IgD-negative memory B cell (primary cell): ENCODE results near the gene ACTL10. TPM values are rescaled to one million over a fixed set of nuclear protein-coding genes. Genes with fewer than 3 reads are reported as not detected.
"Not testable (repeated sequence)": the region's sequence is repeated elsewhere in the genome, so short reads cannot be mapped to it uniquely, and the experiment has no call there.

Experiments
- H3K27ac Mint-ChIP-seq, 3 donors: one replicate each; pipeline ENCODE4 v1.8.0; 2020 to 2022; ENCODE audit warnings: mild to moderate bottlenecking in 3 of 3, mixed read lengths in 3 of 3, moderate library complexity in 1 of 3
- H3K27me3 Mint-ChIP-seq: one replicate; pipeline ENCODE4 v1.8.0; 2021; ENCODE audit warnings: mixed read lengths
- H3K36me3 Mint-ChIP-seq: one replicate; pipeline ENCODE4 v1.8.0; 2020; ENCODE audit warnings: mild to moderate bottlenecking, mixed read lengths
- H3K4me1 Mint-ChIP-seq, 3 donors: one replicate each; pipeline ENCODE4 v1.8.0; 2020 to 2022; ENCODE audit warnings: mixed read lengths in 3 of 3, mild to moderate bottlenecking in 1 of 3
- H3K4me3 Mint-ChIP-seq, 4 donors: one replicate each; pipeline ENCODE4 v1.8.0; 2020 to 2022; ENCODE audit warnings: mild to moderate bottlenecking in 4 of 4, mixed read lengths in 4 of 4, moderate library complexity in 3 of 4
- H3K9me3 Mint-ChIP-seq, 3 donors: one replicate each; pipeline ENCODE4 v1.8.0; 2020 to 2021; ENCODE audit warnings: mixed read lengths in 3 of 3, mild to moderate bottlenecking in 1 of 3
- polyA plus RNA-seq: library from polyadenylated mRNA; unstranded; fragments of 300-500 nt; fragmentation: Illumina TruSeq; gene quantifications from one replicate; pipeline ENCODE4 v1.2.3, GENCODE V29; 2021

ACTL10 gene
- polyA plus RNA-seq, 1 donor from 2014 or later: 12.0 TPM

DNA sequence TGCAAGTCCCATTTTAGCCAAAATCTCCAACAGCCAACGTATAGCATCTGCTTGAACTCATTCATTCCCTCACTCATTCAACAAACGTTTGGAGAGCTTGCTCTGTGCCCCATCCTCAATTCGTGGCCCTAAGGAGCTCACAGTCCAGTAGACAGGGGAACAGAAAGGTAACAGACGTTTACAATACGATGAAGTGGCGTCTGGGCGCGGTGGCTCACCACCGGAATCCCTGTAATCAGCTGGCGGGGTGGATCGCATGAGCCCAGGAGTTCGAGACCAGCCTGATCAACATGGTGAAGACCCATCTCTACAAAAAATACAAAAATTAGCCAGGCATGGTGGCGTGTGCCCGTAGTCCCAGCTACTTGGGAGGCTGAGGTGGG lies 20.2 kb downstream of the ACTL10 start:
- Mint-ChIP-seq H3K9me3 (no peaks in the 10 kb centered on the region), H3K27ac (peak overlapping the region; percentile 16 to 88 (median 76)), H3K4me1 (peaks cover 9 to 18% (median 13%) of the 10 kb centered on the region in 3 donors), H3K4me3 (peak overlapping the region; percentile 60 to 93 (median 80)), H3K27me3 (no peaks in the 10 kb centered on the region), H3K36me3 (peaks cover 2% of the 10 kb centered on the region)

DNA sequence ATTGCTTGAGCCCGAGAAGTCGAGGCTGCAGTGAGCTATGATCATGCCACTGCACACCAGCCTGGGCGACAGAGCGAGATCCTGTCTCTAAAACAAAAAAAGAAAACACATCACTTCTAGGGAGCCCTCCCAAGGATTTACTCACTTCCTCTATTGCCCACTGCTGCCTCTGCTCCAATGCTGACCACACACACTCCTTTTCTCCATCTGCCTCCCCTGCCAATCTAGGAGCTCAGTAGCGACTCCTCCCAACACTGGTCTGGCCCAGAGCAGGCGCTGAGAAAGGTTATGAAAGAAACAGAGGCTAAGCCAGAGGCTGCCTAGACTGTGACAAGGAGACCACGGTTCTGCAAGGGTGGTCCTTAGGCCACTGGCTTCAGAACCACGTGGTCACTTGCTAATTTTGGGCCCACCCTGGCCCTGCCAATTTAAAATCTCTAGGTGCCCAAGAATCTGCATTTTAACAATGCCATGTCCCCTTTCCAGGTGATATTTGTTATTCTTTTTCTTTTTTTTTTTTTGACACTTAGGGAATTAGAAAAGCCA lies 20.7 kb downstream of the ACTL10 start:
- peaks cover 2% of the 10 kb centered on the region for H3K36me3 Mint-ChIP-seq
- no peaks in the 10 kb centered on the region for H3K9me3 Mint-ChIP-seq
- peak overlapping the region in 2 of 3 donors; percentile 59 to 76 for H3K27ac Mint-ChIP-seq
- peak overlapping the region in 2 of 4 donors; percentile 37 to 60 for H3K4me3 Mint-ChIP-seq
- H3K4me1 Mint-ChIP-seq: peaks cover 9 to 18% (median 13%) of the 10 kb centered on the region in 3 donors
- H3K27me3 Mint-ChIP-seq: no peaks in the 10 kb centered on the region

DNA sequence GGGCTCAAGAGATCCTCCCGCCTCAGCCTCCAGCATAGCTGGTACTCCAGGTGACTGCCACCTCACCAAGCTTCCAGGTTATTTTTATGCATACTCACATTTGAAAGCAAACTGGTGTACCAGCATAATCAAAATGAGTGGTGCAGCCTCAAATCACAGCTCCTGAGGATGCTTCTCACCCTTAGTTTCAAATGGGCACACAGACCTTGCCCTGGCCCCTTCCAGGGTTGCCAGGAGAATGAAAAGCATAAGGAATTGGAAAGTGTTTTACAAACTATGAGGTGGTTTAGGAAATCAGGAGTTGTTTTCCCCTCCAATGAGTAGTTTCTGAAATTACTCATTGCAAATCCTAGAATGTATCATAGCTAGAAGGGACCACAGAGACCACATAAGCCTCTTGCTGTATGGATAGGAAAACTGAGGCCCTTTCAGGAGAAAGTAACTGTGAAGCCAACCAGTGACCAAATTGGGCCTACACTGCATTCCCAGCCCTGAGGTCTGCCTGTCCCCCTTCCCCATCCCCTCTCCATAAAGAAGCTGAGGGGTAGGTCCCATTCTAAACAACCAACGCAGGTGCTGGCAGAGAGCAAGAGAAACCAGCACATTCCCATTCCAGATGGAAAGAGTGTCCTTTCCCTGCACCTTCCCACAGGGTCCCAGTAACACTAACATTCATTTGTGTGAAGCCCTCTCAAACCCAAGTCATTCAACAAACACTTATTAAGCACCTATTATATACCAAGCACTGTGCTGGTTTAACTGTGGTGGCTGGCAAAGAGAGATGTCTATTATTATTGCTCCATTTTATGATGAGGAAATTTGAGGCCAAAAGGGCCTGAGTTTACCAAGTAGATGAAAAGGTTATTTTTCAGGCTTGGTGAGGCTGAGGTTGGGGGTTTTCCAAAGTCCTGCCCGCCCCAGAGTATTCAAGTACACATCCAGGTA lies 21.5 kb downstream of the ACTL10 start:
- peak overlapping the region in 2 of 4 donors; percentile 9 to 60 for H3K4me3 Mint-ChIP-seq
- H3K4me1 Mint-ChIP-seq: peaks cover 6 to 18% (median 13%) of the 10 kb centered on the region in 3 donors
- H3K27me3 Mint-ChIP-seq: no peaks in the 10 kb centered on the region
- peaks cover 2% of the 10 kb centered on the region for H3K36me3 Mint-ChIP-seq
- H3K9me3 Mint-ChIP-seq: no peaks in the 10 kb centered on the region
- H3K27ac Mint-ChIP-seq: peak overlapping the region in 1 of 3 donors; percentile 75

DNA sequence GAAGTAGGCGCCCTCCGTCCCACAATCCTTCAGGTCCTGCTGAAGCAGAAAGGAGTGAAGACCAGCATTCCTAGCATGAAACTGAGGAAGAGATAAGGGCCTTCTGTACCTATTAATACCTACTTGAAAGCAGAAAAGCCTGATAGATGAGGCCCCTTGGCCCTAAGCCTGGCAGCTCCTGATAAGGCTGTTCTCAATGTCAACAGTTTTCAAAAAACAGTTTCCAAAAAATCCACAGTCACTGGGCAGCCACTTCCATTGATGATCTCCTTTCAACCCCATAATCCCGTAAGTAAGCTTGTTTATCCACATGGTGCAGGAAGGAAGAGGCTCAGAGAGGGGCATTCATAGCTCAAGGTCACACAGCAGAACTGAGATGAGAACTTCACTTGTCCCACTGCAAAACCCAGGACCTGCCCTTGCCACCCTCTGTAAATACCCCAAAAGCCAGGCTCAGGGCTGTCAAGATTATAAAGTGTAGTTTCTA lies 22.2 kb downstream of the ACTL10 start:
- Mint-ChIP-seq H3K4me1 (peaks cover 6 to 18% (median 13%) of the 10 kb centered on the region in 3 donors), H3K27ac (peak overlapping the region in 1 of 3 donors; percentile 75), H3K4me3 (peak overlapping the region in 1 of 4 donors; percentile 9), H3K9me3 (no peaks in the 10 kb centered on the region), H3K36me3 (peaks cover 2% of the 10 kb centered on the region), H3K27me3 (no peaks in the 10 kb centered on the region)

DNA sequence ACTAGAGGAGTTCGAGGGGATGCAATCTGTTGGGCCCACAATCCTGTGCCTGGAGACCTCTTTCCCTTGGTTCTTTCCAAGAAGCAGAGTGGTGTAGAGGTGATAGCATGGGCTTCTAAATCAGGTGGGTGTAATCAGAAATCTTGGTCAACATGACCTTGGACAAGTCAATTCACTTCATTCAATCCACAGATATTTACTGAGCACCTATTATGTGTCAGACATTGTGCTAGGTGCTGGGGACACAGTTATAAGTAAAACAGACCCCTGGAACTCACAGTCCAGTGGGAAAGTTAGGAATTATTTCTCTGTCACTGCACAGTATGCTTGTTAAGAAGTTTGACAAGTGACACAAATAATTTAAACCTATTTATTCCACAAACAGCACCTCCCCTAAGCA lies 22.8 kb downstream of the ACTL10 start:
- Mint-ChIP-seq H3K27me3 (no peaks in the 10 kb centered on the region), H3K9me3 (no peaks in the 10 kb centered on the region), H3K27ac (peak overlapping the region in 1 of 3 donors; percentile 42), H3K36me3 (peaks cover 2% of the 10 kb centered on the region), H3K4me1 (peaks cover 6 to 16% (median 10%) of the 10 kb centered on the region in 3 donors), H3K4me3 (no peak overlapping the region)

DNA sequence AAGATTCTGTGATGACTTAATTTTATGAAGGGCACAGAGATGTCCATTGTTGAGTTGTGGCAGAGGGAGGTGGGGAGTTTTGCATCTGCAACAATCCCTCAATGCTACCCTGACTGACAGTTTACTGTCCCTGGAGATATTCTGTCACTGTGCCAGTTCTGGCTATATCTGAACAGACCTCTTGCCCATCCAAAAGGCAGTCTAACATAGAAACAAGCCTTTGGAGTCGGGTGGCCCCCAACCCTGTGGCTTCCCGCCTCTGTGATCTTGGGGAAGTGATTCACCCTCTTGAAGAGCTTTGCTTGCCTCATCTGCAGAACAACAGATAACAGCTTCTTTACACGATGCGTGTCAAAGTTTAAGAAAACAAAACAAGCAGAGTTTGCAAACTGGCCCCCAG lies 23.2 kb downstream of the ACTL10 start:
- Mint-ChIP-seq H3K9me3 (no peaks in the 10 kb centered on the region), H3K36me3 (peaks cover under 1% of the 10 kb centered on the region), H3K27ac (peak overlapping the region in 1 of 3 donors; percentile 42), H3K4me3 (no peak overlapping the region), H3K4me1 (peaks cover 5 to 12% (median 6%) of the 10 kb centered on the region in 3 donors), H3K27me3 (no peaks in the 10 kb centered on the region)

DNA sequence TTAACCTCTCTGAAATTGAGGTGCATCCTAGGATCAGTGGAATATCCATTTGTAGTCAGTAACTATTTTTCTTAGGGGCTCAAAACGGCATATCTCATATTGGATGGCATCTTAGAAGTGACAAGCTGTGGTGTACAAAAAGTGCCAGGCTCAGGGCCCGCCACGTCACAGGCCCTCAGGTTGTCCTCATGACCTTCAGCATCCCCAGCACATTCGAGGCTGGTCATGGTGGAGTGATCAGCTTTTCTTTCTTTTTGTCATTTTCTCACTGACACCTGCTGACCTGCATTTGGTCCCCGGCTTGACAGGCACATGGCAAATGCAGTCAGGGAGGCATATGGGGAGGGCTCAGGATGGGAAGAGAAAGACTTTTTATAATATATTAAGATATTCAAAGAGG lies 26.5 kb downstream of the ACTL10 start:
- Mint-ChIP-seq H3K9me3 (no peaks in the 10 kb centered on the region), H3K27me3 (no peaks in the 10 kb centered on the region), H3K4me1 (peaks cover 0 to 2% (median 2%) of the 10 kb centered on the region in 3 donors), H3K27ac (no peak overlapping the region), H3K4me3 (no peak overlapping the region), H3K36me3 (no peaks in the 10 kb centered on the region)

DNA sequence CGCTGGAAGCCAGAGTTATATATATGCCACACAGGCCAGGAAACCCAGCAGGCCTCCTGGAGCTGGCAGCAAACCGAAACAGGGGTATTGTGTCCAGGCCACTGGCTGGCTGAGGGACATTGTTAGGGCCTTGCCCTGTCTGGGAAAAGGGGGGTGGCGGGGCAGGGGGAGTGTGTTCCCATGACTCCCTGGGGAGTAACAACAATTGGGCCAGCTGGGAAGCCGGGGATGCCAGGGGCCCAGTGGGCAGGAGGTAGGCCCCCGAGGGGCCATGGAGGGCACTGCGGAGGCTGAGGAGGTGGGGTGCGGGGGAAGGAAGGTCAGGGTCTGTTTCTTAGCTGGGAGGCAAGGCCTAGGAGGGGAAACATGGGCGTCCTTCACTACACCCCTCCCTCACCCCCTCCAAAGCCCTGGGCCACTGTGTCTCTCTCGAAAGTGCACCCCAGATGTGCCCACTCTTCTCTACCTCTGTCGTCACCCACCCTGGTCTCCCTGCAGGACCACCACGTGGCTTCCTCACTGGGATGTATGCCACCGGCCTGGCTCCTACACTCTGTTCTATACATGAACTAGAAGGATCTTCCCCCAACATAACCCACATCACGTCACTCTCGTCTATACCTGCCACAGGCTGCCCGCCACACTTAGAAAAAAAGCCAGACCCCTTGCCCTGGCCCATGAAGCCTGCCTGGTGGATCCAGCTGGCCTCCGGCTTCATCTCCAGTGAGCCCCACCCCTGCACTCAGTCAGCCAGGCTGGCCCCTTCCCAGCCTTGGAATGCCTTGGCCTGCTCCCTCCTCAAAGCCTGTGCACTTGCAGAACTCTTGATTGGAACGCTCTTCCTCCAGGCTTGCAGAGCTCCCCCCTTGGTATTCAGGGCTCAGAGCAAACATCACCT lies 27.2 kb downstream of the ACTL10 start:
- Mint-ChIP-seq H3K9me3 (no peaks in the 10 kb centered on the region), H3K36me3 (no peaks in the 10 kb centered on the region), H3K27ac (peak overlapping the region in 1 of 3 donors; percentile 39), H3K27me3 (no peaks in the 10 kb centered on the region), H3K4me3 (no peak overlapping the region), H3K4me1 (peaks cover 0 to 2% (median 2%) of the 10 kb centered on the region in 3 donors)

DNA sequence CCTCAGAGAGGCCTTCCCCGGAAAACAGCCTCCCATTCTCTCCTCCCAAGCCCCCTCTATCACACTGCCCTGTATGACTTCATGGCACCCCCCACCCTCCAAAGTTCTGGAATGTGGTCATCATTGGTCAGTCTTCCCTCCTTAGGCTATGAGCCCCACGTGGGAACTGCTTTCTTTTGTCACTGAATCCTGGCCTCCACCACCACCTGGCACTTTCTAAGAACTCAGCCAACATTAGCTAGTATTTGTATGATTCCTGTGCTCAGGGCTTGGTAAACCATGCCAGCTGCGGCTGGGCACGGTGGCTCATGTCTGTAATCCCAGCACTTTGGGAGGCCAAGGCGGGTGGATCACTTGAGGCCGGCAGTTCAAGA lies 27.9 kb downstream of the ACTL10 start:
- no peaks in the 10 kb centered on the region for H3K27me3 Mint-ChIP-seq
- H3K4me1 Mint-ChIP-seq: peaks cover 0 to 2% (median 2%) of the 10 kb centered on the region in 3 donors
- no peaks in the 10 kb centered on the region for H3K36me3 Mint-ChIP-seq
- H3K9me3 Mint-ChIP-seq: no peaks in the 10 kb centered on the region
- no peak overlapping the region for H3K4me3 Mint-ChIP-seq
- peak overlapping the region in 1 of 3 donors; percentile 39 for H3K27ac Mint-ChIP-seq

DNA sequence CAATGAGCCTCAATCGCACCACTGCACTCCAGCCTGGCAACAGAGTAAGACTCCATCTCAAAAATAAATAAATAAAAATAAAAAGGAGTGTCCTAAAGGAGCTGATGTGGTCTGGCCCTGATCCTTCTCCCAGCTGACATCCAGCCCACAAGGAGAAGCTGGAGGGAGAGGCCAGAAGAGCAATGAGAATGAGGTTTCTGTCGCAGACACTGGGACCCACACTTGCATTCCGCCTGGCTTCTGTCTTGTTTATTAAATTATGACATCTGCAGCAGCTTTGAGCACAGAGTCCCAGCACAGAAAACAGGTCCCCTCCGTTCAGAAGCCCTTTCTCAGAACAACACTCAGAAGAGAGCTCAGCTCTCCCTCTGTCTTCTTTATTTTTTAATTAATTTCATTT lies 29.7 kb downstream of the ACTL10 start:
- Mint-ChIP-seq H3K9me3 (no peaks in the 10 kb centered on the region), H3K36me3 (no peaks in the 10 kb centered on the region), H3K4me3 (no peak overlapping the region), H3K4me1 (peaks cover 0 to 2% (median 0%) of the 10 kb centered on the region in 3 donors), H3K27ac (no peak overlapping the region), H3K27me3 (no peaks in the 10 kb centered on the region)

DNA sequence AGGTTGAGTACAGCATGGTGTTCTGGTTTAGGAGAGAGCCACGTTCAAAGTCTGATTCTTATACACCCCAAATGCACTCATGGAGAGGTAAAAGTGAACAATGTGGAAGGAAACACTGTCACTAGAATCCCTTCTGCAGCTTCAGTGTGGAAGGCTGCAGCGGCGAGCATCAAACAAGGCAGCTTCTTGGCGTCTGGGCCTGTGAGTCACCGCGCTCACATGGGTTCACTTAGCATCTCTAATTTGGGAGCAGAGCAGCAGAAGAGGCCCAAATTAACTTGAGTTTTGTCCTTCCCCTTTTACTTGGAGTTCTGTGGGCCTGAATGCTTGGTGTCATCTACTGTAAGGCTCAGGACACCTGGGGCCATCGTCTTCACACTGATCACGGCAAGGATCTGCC lies 30.4 kb downstream of the ACTL10 start:
- Mint-ChIP-seq H3K9me3 (no peaks in the 10 kb centered on the region), H3K27ac (no peak overlapping the region), H3K4me1 (peaks cover 0 to 2% (median 0%) of the 10 kb centered on the region in 3 donors), H3K36me3 (no peaks in the 10 kb centered on the region), H3K4me3 (no peak overlapping the region), H3K27me3 (no peaks in the 10 kb centered on the region)

DNA sequence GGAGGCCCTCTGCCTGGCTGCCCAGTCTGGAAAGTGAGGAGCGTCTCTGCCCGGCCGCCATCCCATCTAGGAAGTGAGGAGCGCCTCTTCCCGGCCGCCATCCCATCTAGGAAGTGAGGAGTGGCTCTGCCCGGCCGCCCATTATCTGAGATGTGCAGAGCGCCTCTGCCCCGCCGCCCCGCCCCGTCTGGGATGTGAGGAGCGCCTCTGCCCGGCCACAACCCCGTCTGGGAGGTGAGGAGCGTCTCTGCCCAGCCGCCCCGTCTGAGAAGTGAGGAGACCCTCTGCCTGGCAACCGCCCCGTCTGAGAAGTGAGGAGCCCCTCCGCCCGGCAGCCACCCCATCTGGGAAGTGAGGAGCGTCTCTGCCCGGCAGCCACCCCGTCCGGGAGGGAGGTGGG lies 32.2 kb downstream of the ACTL10 start:
- not testable (repeated sequence) for H3K27me3 Mint-ChIP-seq, H3K27ac Mint-ChIP-seq, H3K36me3 Mint-ChIP-seq, H3K9me3 Mint-ChIP-seq, H3K4me3 Mint-ChIP-seq, H3K4me1 Mint-ChIP-seq

DNA sequence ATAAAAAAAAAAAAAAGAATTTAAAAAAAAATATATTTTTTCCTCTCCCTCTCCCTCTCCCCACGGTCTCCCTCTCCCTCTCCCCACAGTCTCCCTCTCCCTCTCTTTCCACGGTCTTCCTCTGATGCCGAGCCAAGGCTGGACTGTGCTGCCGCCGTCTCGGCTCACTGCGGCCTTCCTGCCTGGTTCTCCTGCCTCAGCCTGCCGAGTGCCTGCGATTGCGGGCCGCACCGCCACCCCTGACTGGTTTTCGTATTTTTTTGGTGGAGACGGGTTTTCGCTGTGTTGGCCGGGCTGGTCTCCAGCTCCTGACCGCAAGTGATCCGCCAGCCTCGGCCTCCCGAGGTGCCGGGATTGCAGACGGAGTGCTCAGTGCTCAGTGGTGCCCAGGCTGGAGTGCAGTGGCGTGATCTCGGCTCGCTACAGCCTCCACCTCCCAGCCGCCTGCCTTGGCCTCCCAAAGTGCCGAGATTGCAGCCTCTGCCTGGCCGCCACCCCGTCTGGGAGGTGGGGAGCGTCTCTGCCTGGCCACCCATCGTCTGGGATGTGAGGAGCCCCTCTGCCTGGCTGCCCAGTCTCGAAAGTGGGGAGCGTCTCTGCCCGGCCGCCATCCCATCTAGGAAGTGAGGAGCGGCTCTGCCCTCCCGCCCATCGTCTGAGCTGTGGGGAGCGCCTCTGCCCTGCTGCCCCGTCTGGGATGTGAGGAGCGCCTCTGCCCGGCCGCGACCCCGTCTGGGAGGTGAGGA lies 34.1 kb downstream of the ACTL10 start:
- not testable (repeated sequence) for H3K36me3 Mint-ChIP-seq, H3K9me3 Mint-ChIP-seq, H3K27me3 Mint-ChIP-seq, H3K27ac Mint-ChIP-seq, H3K4me3 Mint-ChIP-seq, H3K4me1 Mint-ChIP-seq
